GM12801 (cell line): ENCODE data around the gene PIP4K2A.

Experiments
- TF ChIP-seq, protein P1 (sequence below): IDR thresholded peaks from one replicate; pipeline ENCODE4 v1.5.1; 2011; ENCODE audit warnings: control low read depth; ENCODE audit not compliant: insufficient read length; ENCODE audit errors: extremely low read depth

The PIP4K2A gene

DNA sequence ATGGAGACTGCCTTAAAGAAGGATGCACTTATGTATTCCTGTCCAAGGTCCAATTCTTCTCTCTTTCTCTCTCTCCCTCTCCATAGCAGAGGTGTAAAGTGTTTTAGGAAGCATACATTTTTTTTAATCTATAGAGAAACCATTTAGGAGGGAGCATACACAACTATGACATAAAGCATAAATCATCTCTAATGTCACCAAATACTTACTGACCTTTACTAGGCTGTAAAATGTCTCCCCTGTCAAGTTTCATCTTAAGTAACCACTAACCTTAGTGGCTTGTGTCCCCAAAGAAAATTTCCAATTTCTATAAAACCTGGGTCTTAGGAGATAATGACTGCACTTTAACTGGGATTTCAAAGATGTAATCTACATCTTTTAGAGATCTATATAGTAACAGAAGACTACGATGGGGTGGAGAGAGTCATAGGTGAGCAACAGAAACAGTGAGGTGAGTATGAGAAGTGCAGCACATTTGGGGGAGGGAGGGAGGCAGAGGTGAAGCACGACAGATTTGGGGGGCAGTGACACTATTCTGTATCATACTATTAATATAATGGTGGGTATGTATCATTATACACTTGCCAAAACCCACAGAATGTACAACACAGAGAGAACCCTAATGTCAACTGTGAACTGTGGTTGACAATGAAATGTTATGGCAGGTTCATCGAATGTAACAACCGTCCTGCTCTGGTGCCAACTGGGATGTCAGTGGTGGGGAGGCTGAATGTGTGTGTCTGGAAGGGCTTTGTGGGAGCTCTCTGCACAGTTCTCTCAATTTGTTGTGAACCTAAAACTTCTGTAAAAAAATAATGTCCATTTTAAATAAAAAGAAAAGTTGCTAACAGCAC, 79.5 kb downstream of the PIP4K2A start:
- TF ChIP-seq, protein P1, sequence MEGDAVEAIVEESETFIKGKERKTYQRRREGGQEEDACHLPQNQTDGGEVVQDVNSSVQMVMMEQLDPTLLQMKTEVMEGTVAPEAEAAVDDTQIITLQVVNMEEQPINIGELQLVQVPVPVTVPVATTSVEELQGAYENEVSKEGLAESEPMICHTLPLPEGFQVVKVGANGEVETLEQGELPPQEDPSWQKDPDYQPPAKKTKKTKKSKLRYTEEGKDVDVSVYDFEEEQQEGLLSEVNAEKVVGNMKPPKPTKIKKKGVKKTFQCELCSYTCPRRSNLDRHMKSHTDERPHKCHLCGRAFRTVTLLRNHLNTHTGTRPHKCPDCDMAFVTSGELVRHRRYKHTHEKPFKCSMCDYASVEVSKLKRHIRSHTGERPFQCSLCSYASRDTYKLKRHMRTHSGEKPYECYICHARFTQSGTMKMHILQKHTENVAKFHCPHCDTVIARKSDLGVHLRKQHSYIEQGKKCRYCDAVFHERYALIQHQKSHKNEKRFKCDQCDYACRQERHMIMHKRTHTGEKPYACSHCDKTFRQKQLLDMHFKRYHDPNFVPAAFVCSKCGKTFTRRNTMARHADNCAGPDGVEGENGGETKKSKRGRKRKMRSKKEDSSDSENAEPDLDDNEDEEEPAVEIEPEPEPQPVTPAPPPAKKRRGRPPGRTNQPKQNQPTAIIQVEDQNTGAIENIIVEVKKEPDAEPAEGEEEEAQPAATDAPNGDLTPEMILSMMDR = no peak

- TF ChIP-seq, protein P1 = no peak
Observed at GRCh38 chr10:22634093-22634492, 80.3 kb downstream of the PIP4K2A start.

- TF ChIP-seq, protein P1 = no peak
Observed at GRCh38 chr10:22633528-22633927, 80.8 kb downstream of the PIP4K2A start.

DNA sequence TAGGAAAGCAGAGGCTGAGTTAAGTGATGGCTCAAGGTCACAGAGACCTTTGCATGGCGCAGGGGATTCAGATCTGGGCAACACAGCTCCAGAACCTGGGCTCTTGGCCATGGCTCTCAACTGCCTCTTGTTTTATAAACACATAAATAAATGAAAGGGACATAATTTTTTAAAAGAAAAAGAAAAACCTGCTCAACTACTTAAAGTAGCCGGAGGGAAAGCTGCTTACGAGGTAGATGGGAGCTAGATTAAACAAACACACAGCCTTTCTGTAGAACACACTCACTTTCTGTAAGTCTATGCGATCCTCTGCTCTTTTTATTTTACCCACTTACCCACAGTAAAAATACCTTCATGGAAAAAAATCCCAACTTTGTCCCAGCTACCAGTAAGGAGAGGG, 81.3 kb downstream of the PIP4K2A start:
- TF ChIP-seq, protein P1 = no peak

- TF ChIP-seq, protein P1 = no peak
Observed at GRCh38 chr10:22631646-22632278, 82.6 kb downstream of the PIP4K2A start.

DNA sequence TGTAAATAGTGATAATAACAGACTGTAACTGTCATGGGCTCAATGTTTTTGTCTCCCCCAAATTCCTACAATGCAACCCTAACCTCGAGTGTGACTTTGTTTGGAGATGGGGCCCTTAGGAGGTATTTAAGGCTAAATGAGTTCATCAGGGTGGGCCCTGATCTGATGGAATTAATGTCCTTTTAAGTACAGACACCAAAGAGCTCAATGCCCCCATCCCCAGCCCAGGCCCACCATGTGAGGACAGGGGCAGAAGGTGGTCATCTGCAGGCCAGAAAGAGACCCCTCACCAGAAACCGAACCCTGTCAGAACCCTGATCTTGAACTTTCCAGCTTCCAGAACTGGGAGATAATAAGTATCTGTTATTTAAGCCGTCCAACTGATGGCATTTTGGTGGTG, 83.2 kb downstream of the PIP4K2A start:
- TF ChIP-seq, protein P1 = no peak

DNA sequence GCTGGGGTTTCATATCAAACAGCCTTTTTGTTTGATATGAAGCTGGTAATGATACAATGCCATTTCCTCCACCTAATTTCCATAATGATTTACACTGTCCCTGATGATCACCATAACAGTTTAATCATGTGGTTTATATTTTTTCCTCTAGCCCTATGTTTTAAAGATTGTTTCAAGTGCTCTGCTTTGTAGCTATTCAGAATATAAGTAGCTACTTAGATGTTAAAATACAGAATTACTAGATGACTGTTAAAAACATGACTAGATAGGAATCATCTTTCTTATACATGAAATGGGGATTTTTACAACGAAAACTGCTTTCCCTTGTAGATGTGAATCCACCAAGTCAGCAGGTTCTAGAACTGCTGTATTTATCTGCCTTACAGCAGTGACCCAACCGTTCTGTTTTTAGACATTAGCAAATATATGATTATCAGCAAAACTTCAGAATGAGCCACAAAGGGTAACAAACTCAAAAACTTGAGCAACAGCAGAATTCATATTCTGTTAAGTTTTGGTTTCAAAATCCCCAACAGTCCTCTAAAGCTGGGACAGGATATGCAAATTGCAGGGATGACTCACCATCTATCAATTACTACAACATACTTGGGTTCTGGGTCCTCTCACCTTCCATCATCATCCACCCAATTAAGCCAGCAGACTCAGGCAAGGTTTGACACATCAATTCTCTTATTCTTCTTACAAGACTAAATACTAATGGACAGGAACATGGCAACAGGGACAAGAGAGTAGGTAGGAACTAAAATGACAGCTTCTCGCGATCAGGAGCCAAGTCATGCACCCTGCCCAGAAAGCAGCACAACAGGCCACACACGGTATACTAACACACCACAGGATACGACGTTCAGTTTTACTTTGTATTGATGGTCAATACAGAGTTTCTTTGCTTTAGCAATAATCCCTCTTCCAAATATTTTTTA, 83.9 kb downstream of the PIP4K2A start:
- TF ChIP-seq, protein P1 = no peak
